ENCODE data around the gene FGF4.

Gene FGF4

GRCh38 chr11:69746140-69746539 lies 29.0 kb downstream of the FGF4 start:
- TF ChIP-seq ZBTB7A (tag by site-specific recombination; IDR thresholded peaks at IDR 0.05; ENCODE audit: low read depth): no peak
- TF ChIP-seq ZSCAN23 (tag by site-specific recombination; IDR thresholded peaks at IDR 0.05): no peak
- TF ChIP-seq ZNF548 (tag by site-specific recombination; IDR thresholded peaks at IDR 0.05): no peak
- TF ChIP-seq ZNF169 (tag by site-specific recombination; IDR thresholded peaks at IDR 0.05): no peak
- TF ChIP-seq, protein P1, sequence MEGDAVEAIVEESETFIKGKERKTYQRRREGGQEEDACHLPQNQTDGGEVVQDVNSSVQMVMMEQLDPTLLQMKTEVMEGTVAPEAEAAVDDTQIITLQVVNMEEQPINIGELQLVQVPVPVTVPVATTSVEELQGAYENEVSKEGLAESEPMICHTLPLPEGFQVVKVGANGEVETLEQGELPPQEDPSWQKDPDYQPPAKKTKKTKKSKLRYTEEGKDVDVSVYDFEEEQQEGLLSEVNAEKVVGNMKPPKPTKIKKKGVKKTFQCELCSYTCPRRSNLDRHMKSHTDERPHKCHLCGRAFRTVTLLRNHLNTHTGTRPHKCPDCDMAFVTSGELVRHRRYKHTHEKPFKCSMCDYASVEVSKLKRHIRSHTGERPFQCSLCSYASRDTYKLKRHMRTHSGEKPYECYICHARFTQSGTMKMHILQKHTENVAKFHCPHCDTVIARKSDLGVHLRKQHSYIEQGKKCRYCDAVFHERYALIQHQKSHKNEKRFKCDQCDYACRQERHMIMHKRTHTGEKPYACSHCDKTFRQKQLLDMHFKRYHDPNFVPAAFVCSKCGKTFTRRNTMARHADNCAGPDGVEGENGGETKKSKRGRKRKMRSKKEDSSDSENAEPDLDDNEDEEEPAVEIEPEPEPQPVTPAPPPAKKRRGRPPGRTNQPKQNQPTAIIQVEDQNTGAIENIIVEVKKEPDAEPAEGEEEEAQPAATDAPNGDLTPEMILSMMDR (tag by site-specific recombination; IDR thresholded peaks at IDR 0.05): no peak
- no peak for TF ChIP-seq ZNF223 (tag by site-specific recombination; IDR thresholded peaks at IDR 0.05)
- TF ChIP-seq BCL6B (tag by site-specific recombination; IDR thresholded peaks at IDR 0.05): no peak
- no peak for TF ChIP-seq ZNF10 (tag by site-specific recombination; IDR thresholded peaks at IDR 0.05)
- TF ChIP-seq ZNF404 (tag by site-specific recombination; IDR thresholded peaks at IDR 0.05): no peak
- TF ChIP-seq ZNF660 (tag by site-specific recombination; IDR thresholded peaks at IDR 0.05): no peak
- no peak for TF ChIP-seq HIC1 (tag by site-specific recombination; IDR thresholded peaks at IDR 0.05)
- no peak for TF ChIP-seq ZNF175 (tag by site-specific recombination; IDR thresholded peaks at IDR 0.05)
- no peak for TF ChIP-seq ZSCAN16 (tag by site-specific recombination; IDR thresholded peaks at IDR 0.05)
- no peak for TF ChIP-seq ZNF146 (tag by site-specific recombination; IDR thresholded peaks at IDR 0.05)
- TF ChIP-seq YY1 (tag by site-specific recombination; IDR thresholded peaks at IDR 0.05): no peak
- POLR2A ChIA-PET: no interaction called here
- H3K27ac ChIP-seq (ENCODE audit: extremely low read depth, low read depth, low read length): no peak overlapping the region
- CTCF ChIA-PET: no interaction called here
- no peak overlapping the region for H3K4me3 ChIP-seq (ENCODE audit: low read depth, low read length)
- H3K9me3 ChIP-seq (ENCODE audit: control insufficient read depth, insufficient read depth, low read depth, low read length): no peaks in the 10 kb centered on the region
- H3K4me1 ChIP-seq (ENCODE audit: control insufficient read depth, insufficient read depth, low read length): no peaks in the 10 kb centered on the region
- no peaks in the 10 kb centered on the region for H3K36me3 ChIP-seq (ENCODE audit: control insufficient read depth in 2 of 2, insufficient read depth in 1 of 2, low read length in 2 of 2)

- POLR2A ChIA-PET: no interaction called here
- H3K4me3 ChIP-seq (ENCODE audit: low read depth, low read length): no peak overlapping the region
- H3K27ac ChIP-seq (ENCODE audit: extremely low read depth, low read depth, low read length): no peak overlapping the region
- H3K36me3 ChIP-seq (ENCODE audit: control insufficient read depth in 2 of 2, insufficient read depth in 1 of 2, low read length in 2 of 2): no peaks in the 10 kb centered on the region
- H3K4me1 ChIP-seq (ENCODE audit: control insufficient read depth, insufficient read depth, low read length): no peaks in the 10 kb centered on the region
- H3K9me3 ChIP-seq (ENCODE audit: control insufficient read depth, insufficient read depth, low read depth, low read length): no peaks in the 10 kb centered on the region
- CTCF ChIA-PET: no interaction called here
- TF ChIP-seq ZNF146 (tag by site-specific recombination; IDR thresholded peaks at IDR 0.05) (no peak), ZFHX2 (tag by site-specific recombination; conservative IDR thresholded peaks at IDR 0.05) (no peak), ZNF426 (tag by site-specific recombination; IDR thresholded peaks at IDR 0.05) (no peak), REPIN1 (tag by site-specific recombination; IDR thresholded peaks at IDR 0.05; ENCODE audit: low read depth) (no peak), ZNF112 (tag by site-specific recombination; IDR thresholded peaks at IDR 0.05) (no peak), ZNF837 (tag by site-specific recombination; IDR thresholded peaks at IDR 0.05) (no peak), ZBTB17 (tag by site-specific recombination; IDR thresholded peaks at IDR 0.05) (no peak), ZFP69B (tag by site-specific recombination; IDR thresholded peaks at IDR 0.05) (no peak), ZNF549 (tag by site-specific recombination; IDR thresholded peaks at IDR 0.05) (no peak), ZSCAN5A (tag by site-specific recombination; IDR thresholded peaks at IDR 0.05) (no peak)
- TF ChIP-seq, protein P2, sequence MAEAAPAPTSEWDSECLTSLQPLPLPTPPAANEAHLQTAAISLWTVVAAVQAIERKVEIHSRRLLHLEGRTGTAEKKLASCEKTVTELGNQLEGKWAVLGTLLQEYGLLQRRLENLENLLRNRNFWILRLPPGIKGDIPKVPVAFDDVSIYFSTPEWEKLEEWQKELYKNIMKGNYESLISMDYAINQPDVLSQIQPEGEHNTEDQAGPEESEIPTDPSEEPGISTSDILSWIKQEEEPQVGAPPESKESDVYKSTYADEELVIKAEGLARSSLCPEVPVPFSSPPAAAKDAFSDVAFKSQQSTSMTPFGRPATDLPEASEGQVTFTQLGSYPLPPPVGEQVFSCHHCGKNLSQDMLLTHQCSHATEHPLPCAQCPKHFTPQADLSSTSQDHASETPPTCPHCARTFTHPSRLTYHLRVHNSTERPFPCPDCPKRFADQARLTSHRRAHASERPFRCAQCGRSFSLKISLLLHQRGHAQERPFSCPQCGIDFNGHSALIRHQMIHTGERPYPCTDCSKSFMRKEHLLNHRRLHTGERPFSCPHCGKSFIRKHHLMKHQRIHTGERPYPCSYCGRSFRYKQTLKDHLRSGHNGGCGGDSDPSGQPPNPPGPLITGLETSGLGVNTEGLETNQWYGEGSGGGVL (tag by site-specific recombination; IDR thresholded peaks at IDR 0.05): no peak
- TF ChIP-seq, protein P3, sequence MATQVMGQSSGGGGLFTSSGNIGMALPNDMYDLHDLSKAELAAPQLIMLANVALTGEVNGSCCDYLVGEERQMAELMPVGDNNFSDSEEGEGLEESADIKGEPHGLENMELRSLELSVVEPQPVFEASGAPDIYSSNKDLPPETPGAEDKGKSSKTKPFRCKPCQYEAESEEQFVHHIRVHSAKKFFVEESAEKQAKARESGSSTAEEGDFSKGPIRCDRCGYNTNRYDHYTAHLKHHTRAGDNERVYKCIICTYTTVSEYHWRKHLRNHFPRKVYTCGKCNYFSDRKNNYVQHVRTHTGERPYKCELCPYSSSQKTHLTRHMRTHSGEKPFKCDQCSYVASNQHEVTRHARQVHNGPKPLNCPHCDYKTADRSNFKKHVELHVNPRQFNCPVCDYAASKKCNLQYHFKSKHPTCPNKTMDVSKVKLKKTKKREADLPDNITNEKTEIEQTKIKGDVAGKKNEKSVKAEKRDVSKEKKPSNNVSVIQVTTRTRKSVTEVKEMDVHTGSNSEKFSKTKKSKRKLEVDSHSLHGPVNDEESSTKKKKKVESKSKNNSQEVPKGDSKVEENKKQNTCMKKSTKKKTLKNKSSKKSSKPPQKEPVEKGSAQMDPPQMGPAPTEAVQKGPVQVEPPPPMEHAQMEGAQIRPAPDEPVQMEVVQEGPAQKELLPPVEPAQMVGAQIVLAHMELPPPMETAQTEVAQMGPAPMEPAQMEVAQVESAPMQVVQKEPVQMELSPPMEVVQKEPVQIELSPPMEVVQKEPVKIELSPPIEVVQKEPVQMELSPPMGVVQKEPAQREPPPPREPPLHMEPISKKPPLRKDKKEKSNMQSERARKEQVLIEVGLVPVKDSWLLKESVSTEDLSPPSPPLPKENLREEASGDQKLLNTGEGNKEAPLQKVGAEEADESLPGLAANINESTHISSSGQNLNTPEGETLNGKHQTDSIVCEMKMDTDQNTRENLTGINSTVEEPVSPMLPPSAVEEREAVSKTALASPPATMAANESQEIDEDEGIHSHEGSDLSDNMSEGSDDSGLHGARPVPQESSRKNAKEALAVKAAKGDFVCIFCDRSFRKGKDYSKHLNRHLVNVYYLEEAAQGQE (tag by site-specific recombination; IDR thresholded peaks at IDR 0.05): no peak
These were observed 29.9 kb downstream of the FGF4 start for GRCh38 chr11:69745201-69745600.
